Stimulated activated CD4-positive, alpha-beta T cell treated with anti-CD3 and anti-CD28 coated beads, Interleukin-4, amount 100 ng/mL, for 1 hour (primary cell): ENCODE measurements around the gene SEMA4A.
"Not testable (repeated sequence)": the region's sequence is repeated elsewhere in the genome, so short reads cannot be mapped to it uniquely, and the experiment has no call there.

Experiments
- DNase-seq: peaks from one replicate; pipeline ENCODE4 v3.0.0-alpha.2; 2020

The SEMA4A gene

GRCh38 chr1:156162430-156163037, 9.1 kb downstream of the SEMA4A start:
- DNase-seq: no peak

DNA sequence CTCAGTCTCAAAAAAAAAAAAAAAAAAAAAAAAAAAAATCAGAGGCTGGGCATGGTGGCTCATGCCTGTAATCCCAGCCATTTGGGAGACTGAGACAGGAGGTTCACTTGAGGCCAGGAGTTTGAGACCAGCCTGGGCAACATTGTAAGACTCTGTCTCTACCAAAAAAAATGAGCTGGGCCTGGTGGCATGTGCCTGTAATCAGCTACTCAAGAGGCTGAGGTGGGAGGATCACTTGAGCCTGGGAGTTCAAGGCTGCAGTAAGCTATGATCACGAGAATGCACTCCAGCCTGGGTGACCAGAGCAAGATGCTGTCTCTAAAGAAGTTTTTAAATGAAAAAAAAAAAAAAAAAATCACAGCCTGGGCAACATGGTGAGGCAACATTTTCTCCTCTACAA, 10.3 kb downstream of the SEMA4A start:
- DNase-seq: no peak

- DNase-seq: no peak
These were observed 10.9 kb downstream of the SEMA4A start for GRCh38 chr1:156164125-156164831.

DNA sequence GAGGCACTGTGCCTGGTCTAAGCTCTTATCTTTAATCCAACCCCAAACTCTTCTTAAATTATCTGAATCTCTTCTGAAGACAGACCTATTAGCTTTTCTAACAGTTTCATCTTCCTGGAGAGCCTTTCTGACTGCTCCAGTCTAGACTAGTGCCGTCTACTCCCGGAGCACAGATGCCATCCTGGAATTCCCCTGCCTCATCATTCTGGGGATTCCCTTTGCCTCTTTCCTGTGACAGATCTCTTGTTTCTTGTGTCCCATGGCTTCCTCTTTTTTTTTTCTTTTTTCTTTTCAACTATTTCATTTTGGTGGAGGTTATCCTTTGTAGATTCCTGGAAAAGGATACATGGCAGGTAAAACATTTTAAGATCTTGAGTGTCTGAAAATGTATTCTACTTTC, 11.7 kb downstream of the SEMA4A start:
- no peak for DNase-seq

- no peak for DNase-seq
These were observed 14.2 kb downstream of the SEMA4A start for GRCh38 chr1:156167536-156167935.

- DNase-seq: no peak
These were observed 19.5 kb downstream of the SEMA4A start for GRCh38 chr1:156172696-156173470.

GRCh38 chr1:156176610-156177210, 23.3 kb downstream of the SEMA4A start:
- no peak for DNase-seq

GRCh38 chr1:156177919-156178654, 24.7 kb downstream of the SEMA4A start:
- DNase-seq: no peak

- no peak for DNase-seq
These were observed 27.1 kb downstream of the SEMA4A start for GRCh38 chr1:156180471-156180870.

- DNase-seq: not testable (repeated sequence)
These were observed 28.1 kb downstream of the SEMA4A start for GRCh38 chr1:156181391-156181924.

- DNase-seq: not testable (repeated sequence)
These were observed 28.8 kb downstream of the SEMA4A start for GRCh38 chr1:156182010-156182779.

DNA sequence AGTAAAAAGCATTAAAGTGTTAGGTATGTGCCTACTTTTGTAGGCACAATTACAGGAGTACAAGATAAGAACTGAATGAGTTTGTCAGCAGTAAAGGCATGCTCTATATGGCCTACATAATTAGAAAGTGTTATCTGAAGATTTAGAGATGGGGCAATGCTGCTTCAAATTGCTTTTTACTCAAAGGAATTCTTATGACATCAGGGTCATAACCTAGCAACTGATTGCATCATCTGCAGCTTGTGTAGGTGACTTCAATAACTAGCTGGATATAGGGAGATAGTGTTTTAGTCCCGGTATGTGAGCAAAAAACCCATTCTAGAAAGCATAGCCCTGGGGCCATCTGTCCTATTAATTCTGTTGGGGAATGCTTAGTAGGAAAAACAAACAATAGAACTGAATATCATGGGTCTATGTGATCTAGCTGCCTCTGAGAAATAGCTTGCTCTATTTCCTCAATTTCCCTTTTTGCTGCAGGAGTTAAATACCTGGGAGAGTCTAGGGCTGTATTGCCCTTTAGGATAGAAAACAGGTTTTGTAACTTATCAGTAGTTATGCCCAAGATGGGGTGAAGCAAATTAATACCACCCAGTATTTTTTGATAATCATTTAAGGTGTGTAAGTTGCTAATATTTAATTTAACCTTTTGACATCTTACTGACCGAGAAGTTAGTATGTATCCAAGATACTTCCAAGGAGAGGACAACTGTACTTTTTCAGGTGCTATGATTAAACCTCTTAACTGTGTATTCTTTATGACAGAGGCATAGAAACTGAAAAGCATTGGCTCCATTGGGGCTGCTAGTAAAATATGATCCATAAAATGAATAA, 33.2 kb downstream of the SEMA4A start:
- not testable (repeated sequence) for DNase-seq

DNA sequence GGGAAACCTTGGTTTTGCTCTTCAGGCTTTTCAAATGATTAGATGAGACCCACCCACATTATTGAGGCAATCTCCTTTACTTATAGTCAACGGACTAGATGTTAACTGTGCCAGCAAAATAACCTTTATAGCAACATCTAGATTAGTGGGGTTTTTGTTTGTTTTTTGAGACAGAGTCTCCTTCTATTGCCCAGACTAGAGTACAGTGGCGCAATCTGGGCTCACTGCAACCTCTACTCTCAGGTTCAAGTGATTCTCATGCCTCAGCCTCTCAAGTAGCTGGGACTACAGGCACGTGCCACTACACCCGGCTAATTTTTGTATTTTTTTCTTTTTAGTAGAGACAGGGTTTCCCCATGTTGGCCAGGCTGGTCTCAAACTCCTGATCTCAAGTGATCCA, 36.9 kb downstream of the SEMA4A start:
- not testable (repeated sequence) for DNase-seq

DNA sequence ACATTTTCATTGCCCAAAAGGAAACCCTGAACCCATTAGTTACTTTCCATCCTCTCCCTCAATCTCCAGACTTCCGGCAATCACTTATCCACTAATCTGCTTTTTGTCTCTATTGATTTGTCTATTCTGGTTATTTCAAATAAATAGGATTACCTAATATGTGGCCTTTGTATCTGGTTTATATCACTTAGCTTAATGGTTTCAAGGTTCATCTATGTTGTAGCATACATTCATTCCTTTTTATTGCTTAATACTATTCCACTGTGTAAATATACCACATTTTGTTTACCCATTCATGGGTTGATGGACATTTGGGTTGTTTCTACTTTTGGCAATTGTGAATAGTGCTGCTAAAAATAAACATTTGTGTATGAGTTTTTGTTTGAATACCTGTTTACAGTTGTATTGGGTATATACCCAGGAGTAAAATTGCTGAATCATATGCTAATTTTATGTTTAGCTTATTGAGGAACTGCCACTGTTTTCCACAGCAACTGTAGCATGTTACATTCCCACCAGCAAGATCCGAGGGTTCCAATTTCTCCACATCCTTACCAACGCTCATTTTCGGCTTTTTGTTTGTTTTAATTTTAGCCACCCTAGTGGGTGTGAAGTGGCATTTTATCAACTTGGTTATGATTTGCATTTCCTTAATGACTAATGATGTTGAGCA, 38.0 kb downstream of the SEMA4A start:
- no peak for DNase-seq

GRCh38 chr1:156193208-156193487, 39.8 kb downstream of the SEMA4A start:
- DNase-seq: no peak

DNA sequence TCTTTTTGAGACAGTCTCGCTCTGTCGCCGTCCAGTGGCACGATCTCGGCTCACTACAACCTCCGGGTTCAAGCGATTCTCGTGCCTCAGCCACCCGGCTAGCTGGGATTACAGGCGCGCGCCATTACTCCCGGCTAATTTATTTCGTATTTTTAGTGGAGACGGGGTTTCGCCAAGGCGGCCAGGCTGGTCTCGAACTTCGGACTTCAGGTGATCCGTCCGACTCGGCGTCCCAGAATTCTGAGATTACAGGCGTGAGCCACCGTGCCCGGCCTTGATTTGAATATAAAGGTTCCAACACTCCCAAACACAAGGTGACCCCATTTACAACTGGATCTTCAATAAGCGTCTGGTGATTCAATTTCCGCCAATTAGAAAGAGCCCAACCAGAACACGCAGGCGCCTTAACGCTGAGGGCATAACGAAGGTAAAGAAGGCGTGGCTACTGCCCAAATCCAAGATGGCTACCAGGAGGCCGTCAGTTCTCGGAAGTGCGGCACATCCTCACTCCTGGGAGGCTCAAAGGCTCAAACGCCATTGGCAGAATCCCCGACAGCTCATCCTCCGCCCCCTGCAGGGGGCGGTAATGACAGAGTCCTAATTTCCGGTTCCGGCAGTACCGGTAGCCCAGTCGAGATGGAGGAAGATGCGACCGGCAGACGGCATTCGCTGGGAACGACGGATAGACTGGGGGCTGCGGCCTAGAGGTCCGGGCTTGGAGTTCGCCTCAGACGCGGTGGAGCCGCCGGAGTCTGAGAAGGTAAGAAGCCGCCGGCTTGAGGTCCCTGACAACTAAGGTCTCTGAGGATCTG, 40.3 kb downstream of the SEMA4A start, which contains the start of gene SLC25A44:
TSS of gene SLC25A44 (plus strand) at position 617 of the 812 bp plus-strand sequence. CDS start 5,744 bp downstream, outside the sequence.
- DNase-seq: peak; percentile 93

DNA sequence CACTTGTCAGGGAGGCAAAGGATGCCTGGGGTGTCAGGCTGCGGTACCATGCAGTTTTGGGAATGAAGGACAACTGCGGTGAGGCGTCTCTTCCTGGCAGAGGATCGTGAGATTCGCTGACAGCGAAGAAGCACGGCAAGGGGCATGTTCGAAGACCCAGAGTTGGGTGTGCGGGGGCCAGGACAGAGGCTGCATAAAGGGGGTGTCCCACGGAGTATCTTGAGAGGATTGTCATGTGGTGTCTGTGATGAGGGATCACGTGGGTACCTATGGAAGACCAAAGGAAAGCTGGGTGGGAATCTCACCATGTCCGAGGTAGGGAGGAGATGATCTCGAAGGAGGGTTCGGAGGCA, 40.9 kb downstream of the SEMA4A start:
- DNase-seq: no peak

- no peak for DNase-seq
These were observed 42.5 kb downstream of the SEMA4A start for GRCh38 chr1:156195853-156196252.

DNA sequence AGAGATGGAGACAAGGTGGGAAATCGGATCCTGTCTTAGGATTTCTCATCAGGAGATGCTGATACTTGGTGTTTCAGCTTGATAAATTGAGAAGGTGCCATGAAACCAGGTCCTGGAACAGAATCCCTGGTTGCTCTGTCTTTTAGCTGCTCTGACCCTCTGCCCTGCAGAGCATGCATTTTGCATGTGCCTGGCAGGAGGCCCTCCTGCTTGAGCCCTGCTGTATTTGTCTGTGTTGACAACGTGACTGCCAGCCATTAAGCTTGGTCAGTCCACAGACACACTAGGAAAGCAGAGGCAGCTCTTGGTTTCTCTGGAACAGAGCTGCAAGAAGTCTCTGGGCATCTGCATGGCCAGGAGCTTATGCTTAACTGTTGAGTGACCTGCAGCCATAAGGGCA, 43.1 kb downstream of the SEMA4A start:
- DNase-seq: no peak
